HG02973 (cell line): ENCODE results near the gene SOCS7.

Experiments
- ATAC-seq: cut with Tn5 transposase; IDR thresholded peaks from one replicate; pipeline ENCODE4 v1.9.1; 2021; ENCODE audit warnings: moderate library complexity; ENCODE audit not compliant: unreplicated experiment

Gene SOCS7

DNA sequence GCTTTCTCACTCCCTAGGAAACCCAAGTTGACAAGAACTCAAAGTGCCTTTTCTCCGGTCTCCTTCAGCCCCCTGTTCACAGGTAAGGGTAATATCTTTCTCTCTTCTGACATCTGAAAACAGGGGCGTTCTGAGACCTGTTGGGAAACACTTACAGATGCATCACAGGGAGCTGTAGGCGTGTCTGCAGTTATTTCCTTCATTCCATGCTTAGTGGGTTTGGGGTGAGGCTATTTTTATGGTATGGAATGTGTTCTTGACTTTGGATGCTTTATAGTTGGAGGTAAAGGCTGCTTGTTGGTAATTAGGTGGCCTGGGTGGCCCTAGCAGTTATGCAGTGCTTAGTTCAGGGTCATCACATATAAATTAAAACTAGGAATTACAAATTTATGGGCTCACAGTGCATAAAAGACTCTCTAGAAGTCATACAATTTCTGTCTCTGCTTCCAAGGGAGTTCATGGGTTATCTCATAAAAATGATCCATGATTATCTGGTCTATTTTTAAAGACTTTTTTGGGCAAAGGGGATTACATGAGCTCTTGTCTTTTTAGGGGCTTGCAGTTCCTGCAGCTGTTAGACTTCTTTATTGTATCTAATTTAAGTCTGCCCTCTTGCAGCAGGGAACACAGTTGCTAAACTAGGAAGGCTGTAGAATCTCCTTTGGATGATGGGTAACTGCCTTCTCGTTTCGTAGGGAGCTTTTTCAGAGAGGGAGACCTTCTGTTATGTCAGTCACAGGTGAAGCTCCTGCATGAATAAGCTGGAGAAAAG, 10.2 kb downstream of the SOCS7 start:
- no peak for ATAC-seq

DNA sequence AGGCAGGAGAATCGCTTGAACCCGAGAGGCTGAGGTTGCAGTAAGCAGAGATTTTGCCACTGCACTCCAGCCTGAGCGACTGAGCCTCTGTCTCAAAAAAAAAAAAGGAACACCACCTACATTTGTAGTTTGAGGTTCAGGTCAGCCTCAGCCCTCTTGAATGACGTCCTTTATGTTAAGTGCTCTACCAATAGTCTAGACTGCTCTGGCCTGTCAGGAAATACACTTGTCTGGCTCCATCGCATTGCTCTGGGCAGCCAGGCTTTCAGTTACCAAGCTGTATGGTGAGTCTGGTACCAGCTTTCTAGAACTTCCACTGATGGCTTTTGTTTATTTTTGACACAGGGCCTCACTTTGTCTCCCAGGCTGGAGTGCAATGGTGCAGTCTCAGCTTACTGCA, 11.4 kb downstream of the SOCS7 start:
- ATAC-seq, result no peak

DNA sequence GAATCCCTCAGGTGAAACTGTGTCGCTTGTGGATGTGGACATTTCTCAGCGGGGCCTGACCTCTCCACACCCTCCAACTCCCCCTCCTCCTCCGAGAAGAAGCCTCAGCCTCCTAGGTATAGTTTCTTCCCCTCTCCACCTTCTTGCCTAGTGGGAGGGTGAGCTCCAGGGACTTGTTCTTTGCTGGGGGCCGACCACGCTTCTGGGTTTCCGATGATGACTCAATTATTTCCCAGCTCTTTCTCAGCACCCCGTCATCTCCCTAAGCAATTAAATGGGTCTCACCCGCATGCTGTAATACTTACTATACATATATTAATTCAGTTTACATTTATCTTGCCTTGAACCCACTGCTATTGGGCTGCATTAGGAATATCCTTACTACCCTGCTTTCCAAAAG, 13.1 kb downstream of the SOCS7 start:
- ATAC-seq, result no peak

DNA sequence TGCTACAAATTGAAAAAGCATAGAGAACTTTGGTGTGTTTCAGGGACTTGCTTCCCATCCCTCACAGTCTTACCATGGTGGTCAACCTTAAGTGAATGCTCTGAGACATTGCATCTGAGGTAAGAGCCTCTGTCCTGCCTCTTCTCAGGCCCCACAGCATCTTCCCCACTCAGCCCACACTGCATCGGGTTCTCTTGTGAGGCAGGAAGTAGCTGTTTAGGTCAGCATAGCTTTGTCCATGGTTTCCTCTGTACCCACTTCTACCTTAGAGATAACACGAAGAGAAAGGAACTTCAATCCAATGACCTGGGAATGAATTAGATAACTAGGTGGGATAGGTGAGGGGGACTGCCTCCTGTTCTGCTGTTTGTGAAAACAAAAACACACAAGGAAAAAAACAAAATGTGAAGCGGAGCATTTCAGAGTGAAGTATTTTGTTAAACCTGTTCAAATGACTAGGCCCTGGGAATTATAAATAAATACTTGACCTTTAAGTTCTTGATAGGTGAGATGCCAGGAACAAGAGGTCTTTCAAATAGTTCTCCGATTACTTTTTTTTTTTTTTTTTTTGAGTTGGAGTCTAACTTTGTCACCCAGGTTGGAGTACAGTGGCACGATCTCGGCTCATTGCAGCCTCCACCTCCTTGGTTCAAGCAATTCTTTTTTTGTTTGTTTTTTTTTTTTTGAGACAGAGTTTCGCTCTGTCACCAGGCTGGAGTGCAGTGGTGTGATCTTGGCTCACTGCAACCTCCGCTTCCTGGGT, 17.7 kb downstream of the SOCS7 start:
- no peak for ATAC-seq

DNA sequence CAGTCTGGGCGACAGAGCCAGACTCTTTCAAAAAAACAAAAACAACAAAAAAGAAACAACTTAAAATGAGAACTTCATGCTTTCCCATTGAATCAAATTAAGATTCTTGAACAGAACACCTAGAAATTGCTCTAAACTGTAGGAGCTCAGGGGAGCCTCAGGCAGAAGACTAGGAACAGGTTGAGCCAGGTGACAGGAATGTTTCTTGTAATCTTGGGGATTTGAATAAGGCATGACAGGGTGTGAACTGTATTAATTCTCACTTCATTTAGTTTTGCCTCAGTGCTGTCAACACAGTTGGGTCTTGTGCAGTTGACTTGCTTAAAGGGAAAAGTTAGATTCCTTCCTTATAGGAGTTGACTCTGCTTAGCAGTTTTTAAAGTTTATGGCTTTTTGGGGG, 27.8 kb downstream of the SOCS7 start:
- ATAC-seq, result no peak

DNA sequence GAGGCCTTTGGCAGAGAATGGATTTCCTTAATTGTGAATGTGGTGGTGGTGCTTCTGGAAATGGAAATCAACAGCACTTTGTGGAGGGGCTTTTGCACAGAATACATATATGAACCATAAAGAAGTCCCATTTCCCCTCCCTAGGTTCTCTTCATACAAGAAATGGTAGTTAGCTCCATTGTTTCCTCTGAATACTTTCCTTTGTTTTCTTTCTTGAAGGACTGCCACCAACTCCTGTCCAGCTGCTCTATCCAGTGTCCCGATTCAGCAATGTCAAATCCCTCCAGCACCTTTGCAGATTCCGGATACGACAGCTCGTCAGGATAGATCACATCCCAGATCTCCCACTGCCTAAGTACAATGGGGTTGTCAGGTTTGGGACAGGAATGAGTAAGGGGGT, 43.4 kb downstream of the SOCS7 start:
- ATAC-seq, result no peak

DNA sequence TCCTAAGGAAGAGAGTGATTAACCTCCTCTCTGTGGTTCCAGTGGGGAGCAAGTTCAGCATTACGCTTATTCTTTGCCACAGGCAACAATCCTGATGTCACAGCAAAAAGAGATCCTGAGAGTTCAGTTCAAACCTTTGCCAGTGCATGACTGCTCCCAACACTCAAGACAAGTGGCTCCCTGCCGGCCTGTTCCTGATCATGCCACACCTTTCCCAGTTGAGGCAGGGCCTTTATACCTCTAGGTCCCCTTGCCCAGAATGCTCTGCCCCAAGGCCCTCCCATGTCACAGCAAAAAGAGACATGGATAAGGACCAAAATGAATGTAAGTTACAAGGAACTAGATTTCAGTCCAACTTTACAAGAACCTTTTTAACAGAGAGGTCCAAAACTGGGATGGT, 45.6 kb downstream of the SOCS7 start:
- ATAC-seq, result no peak

DNA sequence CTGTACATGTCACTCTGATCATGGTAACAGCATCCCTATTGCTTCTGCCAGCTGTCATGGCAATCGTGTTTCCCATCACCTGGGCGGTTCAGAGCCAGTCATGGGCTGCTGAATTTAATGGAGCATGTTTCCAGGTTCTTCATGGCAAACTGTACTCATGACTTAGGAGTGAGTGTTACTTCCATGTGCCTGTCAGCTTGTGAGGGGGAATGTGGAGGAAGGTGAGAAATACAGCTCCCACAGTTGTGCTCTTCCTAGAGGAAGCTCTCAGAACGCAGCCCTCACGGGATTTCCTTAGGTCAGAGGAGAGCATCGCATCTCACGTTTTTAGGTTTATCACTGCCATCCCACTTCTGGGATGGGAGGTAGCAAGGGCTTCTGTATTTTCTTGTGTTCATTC, 48.6 kb downstream of the SOCS7 start:
- no peak for ATAC-seq

DNA sequence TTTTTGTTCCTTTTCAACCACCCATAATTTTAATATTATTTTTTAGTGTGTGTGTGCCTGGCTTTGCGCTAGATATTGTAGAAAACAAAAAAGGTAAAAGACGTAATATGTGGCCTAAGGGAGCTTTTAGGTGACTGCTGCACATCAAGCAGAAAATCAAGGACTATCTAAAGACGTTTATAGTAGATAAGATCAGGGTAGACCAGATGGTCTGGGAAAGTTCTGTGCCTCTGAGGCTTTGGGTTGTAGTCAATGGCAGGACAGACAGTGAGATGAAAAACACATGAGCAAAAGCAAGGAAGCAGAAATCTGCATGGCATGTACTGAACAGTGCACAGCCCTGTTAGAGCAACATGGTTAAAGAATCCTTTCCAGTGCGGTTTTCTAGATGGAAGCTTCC, 49.8 kb downstream of the SOCS7 start:
- no peak for ATAC-seq

DNA sequence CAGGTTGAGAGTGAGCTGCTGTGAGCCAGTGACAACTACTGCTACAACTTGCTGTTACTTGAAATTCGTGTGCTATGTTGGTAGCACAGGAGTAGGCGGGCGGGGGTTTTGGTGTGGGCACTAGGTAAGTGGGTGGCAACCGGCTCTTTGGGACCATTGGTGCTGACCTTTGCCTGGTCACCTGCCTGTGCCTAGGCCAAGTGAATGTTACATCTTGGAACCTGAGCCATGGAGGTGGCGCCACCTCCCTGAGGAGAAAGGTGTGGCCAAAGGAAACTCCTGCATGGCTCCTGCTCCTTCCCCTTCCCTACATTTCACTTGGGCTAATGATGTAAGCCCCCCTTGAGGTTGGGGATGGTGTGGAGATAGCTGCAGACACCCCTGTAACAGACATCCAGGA, 51.3 kb downstream of the SOCS7 start:
- ATAC-seq, result no peak

DNA sequence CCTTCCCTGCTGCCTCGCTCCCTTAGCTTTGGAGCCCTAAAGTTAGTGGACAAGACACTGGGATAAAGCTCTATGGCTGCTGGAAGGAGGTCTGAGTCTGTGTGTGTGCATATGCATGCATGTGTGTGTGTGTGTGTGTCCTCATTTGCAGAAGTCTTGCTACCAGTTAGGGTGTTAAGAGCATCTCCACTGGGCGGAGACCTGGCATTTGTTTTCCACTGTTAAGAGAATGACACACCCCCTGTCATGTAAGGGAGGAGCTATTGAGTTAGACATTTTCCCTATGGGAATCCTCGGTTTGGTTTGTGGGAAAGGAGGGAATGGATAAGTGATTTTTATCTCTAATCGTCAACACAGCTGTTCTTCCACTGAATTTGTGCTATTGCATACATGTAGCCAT, 51.8 kb downstream of the SOCS7 start:
- no peak for ATAC-seq

DNA sequence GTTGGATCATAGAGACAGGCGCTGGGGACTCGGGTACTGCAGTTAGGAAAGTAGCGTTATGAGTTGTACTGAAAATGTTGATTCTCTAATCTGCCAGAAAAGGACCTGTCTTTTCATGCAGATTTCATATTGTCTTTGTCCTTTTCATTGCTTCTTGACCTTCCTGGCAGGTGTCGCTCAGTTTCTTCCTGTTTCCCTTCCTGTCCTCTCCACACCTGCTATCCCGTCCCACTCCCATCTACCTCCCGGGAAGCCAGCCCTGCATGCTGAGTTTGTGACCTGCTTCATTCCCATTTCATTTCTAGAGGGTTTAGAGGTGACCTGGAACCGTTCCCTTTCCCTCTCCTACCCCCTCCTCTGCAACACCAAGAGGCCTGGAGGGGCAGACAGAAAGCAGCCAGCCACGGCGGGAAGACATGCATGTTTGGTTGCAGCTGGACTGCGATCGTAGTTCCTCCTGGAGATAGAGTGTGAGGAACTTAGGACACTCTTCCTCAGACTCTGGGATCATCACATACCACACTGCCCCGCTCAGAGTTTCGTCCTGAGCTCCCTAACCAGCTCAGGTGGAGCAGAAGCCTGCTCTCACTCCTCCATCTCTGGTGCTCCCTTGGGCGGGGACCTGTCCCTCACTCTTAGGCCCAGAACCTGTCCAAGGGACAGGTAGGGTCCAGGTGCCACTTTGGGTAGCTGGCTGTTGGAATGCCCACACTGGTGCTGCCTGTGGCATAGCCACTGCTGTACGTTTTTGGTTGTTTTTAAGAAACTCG, 52.7 kb downstream of the SOCS7 start:
- ATAC-seq, result no peak

DNA sequence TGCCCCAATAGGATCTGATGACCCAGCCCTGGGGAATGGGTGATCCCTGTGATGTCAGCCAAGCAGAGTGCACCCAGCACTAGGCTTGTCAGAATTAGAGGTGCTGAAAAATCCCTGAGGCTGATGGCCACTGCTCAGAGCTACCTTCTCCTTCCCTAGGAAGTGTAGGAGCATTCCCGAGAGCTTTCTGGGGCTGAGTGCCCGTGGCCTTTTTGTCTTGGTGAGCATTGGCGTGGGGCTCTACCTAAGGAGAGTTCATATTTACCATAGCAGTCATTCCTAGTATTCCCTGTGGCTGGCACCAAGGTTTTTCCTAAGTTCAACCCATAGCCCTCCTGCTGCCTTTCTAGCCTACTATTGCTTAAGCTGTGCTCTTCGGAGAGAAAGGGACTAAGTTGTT, 54.0 kb downstream of the SOCS7 start:
- ATAC-seq, result no peak

DNA sequence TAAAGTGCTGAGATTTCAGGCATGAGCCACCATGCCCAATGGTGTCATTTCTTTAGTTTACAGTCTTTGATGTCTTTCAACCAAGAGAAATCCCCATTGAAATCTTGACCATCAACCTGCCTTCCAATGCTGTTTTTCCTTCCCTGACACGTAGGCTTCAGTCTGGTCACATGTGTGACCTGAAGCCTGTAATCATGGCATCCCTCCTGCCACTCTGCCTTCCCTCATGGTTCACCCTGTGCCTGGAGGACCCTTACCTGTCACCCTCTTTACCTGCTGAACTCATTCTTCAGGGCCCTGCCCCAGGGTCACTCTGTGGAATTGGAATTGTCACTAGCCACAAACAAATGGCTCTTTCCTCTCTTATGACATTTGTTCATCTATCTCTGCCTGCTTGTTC, 58.6 kb downstream of the SOCS7 start:
- no peak for ATAC-seq

DNA sequence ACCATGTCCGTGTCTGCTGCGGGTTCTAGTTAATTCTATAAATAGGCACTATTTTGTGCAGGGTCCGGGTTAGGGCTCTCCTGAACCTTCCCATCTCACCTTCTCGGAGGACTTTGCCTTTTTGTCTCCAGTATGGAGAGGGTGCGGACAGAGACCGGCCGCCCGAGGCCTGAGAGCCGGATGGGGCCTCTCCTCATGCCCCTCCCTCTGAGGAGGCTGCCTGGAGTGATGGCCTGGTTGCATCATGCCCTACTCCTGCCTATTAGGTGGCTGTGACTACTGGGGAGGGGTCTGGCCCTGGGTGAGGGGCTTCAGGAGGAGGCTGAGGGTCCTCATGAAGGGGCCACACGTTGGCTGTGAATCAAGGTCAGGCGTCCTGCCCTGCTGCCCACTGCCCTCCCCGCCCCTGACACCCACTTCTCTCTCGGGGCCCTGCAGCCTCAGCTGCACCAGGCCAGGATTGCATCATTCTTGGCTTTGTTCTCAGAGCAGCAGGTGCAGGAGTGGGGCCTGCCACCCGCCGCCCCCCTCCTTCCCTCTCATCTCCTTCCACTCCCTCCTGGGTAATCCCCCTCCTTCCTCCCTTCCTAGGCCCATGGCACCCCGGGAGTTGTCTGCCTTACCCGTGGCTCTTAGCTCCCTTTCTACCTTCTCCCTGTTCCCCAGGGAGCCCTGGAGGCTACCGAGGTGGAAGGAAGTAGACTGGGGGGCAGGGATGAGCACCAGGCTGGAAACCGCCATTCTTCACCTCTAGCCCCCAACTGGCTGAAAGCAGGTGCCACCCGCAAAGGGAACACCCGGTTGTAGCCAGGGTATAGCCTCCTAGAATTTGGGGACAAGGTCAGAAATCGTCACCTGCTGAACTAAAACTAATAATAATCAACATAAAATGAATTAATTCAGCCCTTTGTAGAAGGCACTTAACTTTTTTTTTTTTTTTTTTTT, 63.9 kb downstream of the SOCS7 start:
- ATAC-seq, result no peak

DNA sequence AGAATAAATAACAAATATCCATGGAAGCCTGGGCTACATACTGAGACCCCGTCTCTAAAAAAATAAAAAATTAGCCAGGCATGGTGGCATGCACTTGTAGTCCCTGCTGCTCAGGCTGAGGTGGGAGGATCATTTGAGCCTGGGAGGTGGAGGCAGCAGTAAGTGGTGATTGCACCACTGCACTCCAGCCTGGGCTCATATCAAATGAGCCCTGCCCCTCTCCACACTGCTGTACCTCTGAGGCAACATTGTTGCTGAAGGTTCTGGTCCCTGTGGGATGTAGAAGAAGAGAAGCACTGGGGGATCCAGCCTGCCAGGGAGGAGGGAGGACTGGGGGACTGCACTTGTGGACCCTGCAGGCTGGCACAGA, 65.2 kb downstream of the SOCS7 start:
- no peak for ATAC-seq

DNA sequence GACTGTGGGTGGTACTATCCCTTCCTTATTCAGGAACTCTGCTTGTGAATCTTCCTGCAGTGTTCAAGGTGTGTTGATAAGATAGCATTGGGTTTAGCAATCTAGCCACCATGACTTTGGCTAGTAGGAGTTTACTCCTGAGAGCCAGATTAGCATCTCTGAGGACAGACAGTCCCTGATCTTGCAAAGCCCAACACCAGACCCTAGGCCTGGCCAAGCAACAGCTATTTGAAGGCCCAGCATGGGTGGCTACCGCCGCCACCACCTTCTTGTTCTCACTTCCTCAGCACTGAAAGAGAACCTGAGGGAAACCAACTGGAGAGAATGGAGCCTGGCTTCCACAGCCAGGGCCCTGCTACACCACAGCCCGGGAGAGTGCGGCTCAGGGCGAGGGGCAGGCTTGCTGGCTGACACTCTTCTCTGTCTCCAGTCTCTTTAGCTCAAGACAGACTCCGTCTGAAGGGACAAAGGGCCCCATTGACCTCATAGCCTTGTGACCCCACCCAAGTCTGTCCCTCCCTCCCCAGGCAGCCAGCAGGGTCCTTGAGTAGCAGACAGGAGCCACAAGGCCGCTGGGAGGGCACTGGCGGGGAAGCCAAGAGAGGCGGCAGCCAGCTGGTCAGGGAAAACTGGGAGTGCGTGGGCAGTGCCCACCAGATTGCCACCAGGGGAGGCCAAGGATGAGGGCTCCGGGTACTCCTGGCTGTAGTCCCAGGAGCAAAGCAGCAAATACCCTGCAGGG, 65.7 kb downstream of the SOCS7 start:
- no peak for ATAC-seq

DNA sequence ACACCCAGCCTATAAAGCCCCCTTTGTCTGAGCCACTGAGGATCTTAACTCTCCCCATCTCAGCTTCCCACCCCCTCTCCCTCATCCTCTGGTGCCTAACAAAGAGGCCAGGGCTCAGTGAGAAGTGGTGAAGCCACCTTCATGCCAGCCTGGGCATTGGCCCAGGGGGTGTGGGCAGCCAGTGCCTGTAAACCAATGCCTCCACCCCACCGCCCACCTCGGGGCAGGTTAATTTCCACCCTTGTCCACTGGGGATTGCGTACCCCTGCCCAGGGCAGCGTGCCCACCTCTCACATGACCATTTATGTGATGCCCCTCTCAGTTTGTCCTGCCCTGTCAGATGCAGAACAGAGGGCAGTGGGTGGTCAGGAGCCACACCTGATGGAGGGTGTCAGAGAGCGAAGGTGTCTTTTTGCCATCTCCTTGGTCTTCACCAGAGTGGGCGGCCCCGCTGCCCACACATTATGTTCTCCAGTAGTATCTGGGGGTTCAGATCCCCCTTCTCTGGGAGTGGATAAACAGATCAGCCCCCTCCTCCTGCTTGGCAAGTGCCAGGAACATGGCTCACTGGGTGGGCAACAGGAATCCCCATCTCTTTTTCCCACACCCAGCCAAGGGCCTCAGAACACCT, 66.5 kb downstream of the SOCS7 start:
- ATAC-seq, result no peak

DNA sequence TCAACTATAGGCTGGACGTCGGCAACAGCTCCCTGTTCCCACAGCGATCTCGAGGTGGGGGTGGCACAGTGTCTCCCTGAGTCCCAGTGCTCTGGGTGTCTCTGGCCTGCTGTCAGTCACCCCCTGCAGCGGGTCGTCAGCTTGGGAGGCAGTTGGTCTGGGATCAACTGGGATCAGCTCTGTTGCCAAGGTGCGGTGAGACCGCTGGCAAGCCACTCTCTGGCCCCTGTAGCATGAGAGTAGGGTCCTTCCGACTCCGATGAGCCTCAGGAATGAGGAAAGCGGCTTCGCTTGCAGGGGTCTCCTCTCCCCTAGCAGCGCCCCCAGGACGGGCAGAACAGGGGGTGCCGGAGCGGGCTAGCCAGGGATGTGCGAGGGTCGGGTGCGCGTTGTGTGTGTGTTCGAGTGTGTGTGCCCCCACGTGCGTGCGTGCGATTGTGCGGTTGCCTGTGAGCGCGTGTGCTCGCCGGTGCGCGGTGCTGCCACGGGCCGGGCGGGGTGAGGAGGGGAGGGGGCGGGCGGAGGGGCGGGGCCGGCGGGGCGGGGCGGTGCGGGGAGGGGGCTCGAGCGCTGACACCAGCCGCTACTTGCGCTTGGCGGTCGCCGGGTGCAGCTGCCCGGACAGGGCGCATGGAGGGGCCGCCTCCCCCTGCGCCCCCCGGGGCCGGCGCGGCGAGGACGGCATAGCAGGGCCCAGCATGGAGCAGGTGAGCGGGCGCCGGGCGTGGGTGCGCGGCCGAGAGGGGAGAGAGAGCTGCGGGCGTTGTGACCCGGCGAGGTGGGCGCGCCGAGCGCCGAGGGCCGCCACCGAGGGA, 67.3 kb downstream of the SOCS7 start:
- ATAC-seq, result no peak
